HCT116 (cell line): ENCODE data around the gene AATF.

Experiments used
- EZH2 ChIP-seq: fragments of 200-600 bp; sonication (generic); IDR thresholded peaks from 2 replicates; pipeline ENCODE4 v1.6.1; 2017; ENCODE audit warnings: antibody characterized with exemption, mixed run types
- JUND ChIP-seq: IDR thresholded peaks from 2 replicates; pipeline ENCODE4 v1.6.1; 2012
- POLR2A ChIP-seq: IDR thresholded peaks from 2 replicates; pipeline ENCODE4 v1.7.0; 2011; ENCODE audit warnings: borderline replicate concordance; ENCODE audit not compliant: insufficient read depth, insufficient read length; ENCODE audit errors: extremely low read depth
- POLR2AphosphoS5 ChIP-seq: IDR thresholded peaks from 2 replicates; pipeline ENCODE4 v1.6.1; 2011; ENCODE audit warnings: mild to moderate bottlenecking, low read depth, low read length, moderate library complexity
- SIN3A ChIP-seq: IDR thresholded peaks from 2 replicates; pipeline ENCODE4 v1.6.1; 2012; ENCODE audit warnings: low read depth
- TF ChIP-seq, protein P1 (sequence below), 3 experiments: fragments of 200-600 bp in 1 of 3; sonication (generic) in 1 of 3; IDR thresholded peaks in 2 of 3; conservative IDR thresholded peaks in 1 of 3; 2 replicates each; pipeline ENCODE4 v1.5.1; 2012 to 2017; ENCODE audit warnings: low read depth in 2 of 3, low read length in 2 of 3, antibody characterized with exemption in 1 of 3, borderline replicate concordance in 1 of 3, control low read depth in 1 of 3, mild to moderate bottlenecking in 1 of 3, mixed read lengths in 1 of 3, mixed run types in 1 of 3, moderate library complexity in 1 of 3; ENCODE audit not compliant: insufficient read depth in 1 of 3
- TF ChIP-seq, protein P2 (sequence below): IDR thresholded peaks from 2 replicates; pipeline ENCODE4 v1.6.1; 2012; ENCODE audit warnings: low read depth

DNA sequence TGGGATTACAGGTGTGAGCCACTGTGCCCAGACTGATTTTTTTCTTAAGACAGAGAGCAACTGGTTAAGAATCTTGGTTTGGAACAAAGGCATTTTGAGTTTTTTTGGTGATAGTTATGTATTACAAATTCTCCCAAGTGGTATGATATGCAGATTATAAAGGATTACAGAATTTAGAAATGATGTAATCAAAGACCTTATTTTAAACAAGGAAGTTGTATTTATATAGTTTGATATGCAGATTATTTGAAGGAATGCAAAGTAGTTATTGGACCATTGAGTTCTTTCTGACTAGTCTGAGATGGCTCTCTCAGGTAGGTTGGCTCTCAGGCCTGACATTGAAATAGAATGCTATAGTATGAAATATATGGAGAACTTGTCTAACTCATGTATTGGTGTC lies 34.9 kb downstream of the AATF start:
- TF ChIP-seq, protein P1, sequence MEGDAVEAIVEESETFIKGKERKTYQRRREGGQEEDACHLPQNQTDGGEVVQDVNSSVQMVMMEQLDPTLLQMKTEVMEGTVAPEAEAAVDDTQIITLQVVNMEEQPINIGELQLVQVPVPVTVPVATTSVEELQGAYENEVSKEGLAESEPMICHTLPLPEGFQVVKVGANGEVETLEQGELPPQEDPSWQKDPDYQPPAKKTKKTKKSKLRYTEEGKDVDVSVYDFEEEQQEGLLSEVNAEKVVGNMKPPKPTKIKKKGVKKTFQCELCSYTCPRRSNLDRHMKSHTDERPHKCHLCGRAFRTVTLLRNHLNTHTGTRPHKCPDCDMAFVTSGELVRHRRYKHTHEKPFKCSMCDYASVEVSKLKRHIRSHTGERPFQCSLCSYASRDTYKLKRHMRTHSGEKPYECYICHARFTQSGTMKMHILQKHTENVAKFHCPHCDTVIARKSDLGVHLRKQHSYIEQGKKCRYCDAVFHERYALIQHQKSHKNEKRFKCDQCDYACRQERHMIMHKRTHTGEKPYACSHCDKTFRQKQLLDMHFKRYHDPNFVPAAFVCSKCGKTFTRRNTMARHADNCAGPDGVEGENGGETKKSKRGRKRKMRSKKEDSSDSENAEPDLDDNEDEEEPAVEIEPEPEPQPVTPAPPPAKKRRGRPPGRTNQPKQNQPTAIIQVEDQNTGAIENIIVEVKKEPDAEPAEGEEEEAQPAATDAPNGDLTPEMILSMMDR (IDR thresholded peaks at IDR 0.05 in 2 of 3, conservative IDR thresholded peaks at IDR 0.05 in 1 of 3; ENCODE audit: borderline replicate concordance in 1 of 3, insufficient read depth in 1 of 3, low read depth in 2 of 3, low read length in 2 of 3): no peak
- TF ChIP-seq EZH2 (no peak), POLR2A (no peak), SIN3A (no peak), POLR2AphosphoS5 (no peak), JUND (no peak)
- TF ChIP-seq, protein P2, sequence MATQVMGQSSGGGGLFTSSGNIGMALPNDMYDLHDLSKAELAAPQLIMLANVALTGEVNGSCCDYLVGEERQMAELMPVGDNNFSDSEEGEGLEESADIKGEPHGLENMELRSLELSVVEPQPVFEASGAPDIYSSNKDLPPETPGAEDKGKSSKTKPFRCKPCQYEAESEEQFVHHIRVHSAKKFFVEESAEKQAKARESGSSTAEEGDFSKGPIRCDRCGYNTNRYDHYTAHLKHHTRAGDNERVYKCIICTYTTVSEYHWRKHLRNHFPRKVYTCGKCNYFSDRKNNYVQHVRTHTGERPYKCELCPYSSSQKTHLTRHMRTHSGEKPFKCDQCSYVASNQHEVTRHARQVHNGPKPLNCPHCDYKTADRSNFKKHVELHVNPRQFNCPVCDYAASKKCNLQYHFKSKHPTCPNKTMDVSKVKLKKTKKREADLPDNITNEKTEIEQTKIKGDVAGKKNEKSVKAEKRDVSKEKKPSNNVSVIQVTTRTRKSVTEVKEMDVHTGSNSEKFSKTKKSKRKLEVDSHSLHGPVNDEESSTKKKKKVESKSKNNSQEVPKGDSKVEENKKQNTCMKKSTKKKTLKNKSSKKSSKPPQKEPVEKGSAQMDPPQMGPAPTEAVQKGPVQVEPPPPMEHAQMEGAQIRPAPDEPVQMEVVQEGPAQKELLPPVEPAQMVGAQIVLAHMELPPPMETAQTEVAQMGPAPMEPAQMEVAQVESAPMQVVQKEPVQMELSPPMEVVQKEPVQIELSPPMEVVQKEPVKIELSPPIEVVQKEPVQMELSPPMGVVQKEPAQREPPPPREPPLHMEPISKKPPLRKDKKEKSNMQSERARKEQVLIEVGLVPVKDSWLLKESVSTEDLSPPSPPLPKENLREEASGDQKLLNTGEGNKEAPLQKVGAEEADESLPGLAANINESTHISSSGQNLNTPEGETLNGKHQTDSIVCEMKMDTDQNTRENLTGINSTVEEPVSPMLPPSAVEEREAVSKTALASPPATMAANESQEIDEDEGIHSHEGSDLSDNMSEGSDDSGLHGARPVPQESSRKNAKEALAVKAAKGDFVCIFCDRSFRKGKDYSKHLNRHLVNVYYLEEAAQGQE: no peak
